ENCODE results near the gene PPP1R8.

DNA sequence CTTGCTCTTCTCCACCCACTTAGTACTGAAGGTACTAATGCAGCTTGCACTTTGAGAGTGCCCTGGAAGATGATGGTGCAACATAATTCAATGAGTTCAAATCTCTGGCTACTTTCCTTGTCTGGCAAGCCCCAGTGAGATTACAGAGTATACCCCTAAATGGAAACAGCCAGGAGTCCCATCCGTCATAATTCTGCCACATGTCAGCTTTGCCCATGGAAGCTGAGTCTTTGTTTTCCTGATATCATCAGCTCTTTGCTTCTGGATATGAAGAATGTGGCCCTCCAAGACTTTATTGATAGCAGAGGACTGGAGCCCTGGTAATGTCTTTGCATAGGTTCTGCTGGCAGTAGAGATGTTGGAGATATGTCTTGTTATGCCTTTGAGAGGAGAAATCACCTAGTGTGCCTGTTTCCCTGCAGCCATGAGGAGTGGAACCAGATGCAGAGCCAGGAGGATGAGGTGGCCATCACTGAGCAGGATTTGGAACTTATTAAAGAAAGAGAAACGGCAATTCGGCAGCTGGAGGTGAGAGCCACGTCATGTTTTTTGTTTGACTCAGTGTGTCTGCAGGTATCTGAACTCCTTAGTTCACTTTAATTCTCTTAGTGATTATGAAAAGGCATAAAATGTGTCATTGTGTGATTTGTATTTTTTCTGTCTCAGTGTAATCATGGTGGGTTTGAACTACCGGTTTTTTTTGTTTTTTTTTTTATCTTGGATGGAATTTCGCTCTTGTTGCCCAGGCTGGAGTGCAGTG is 18.7 kb upstream of the PPP1R8 start:
- TF ChIP-seq, protein P1, sequence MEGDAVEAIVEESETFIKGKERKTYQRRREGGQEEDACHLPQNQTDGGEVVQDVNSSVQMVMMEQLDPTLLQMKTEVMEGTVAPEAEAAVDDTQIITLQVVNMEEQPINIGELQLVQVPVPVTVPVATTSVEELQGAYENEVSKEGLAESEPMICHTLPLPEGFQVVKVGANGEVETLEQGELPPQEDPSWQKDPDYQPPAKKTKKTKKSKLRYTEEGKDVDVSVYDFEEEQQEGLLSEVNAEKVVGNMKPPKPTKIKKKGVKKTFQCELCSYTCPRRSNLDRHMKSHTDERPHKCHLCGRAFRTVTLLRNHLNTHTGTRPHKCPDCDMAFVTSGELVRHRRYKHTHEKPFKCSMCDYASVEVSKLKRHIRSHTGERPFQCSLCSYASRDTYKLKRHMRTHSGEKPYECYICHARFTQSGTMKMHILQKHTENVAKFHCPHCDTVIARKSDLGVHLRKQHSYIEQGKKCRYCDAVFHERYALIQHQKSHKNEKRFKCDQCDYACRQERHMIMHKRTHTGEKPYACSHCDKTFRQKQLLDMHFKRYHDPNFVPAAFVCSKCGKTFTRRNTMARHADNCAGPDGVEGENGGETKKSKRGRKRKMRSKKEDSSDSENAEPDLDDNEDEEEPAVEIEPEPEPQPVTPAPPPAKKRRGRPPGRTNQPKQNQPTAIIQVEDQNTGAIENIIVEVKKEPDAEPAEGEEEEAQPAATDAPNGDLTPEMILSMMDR (IDR thresholded peaks at IDR 0.05), result no peak
- TF ChIP-seq POLR2A (IDR thresholded peaks at IDR 0.05) (no peak), POLR2AphosphoS5 (IDR thresholded peaks at IDR 0.05) (no peak)

Data from breast epithelium (tissue), 3 donors.